Body of pancreas (tissue), 4 donors: Measurements from ENCODE around the gene KIF19. TPM values are rescaled to one million over a fixed set of nuclear protein-coding genes. Genes with fewer than 3 reads are reported as not detected.

Source experiments
- ATAC-seq: fragments of 150-250 bp; one replicate; pipeline ENCODE4 v1.9.1; 2016
- DNase-seq, 4 donors: peaks; one replicate each; pipeline ENCODE4 v3.0.0-alpha.2; 2019
- H3K27ac ChIP-seq, 4 donors: fragments of 200-600 bp; sonication (generic); 1 replicate in 3 of 4; 2 replicates in 1 of 4; pipeline versions ENCODE4 v1.5.1 to v1.6.1; 2016 to 2019; ENCODE audit warnings: mild to moderate bottlenecking in 1 of 4, mixed read lengths in 1 of 4, moderate library complexity in 1 of 4
- H3K27me3 ChIP-seq, 2 donors: fragments of 200-600 bp; sonication (generic); one replicate each; pipeline ENCODE4 v1.6.0; 2016; ENCODE audit warnings: mild to moderate bottlenecking in 1 of 2
- H3K36me3 ChIP-seq, 2 donors: fragments of 200-600 bp; sonication (generic); replicated peaks in 1 of 2; 2 replicates each; pipeline ENCODE4 v1.5.1; 2016; ENCODE audit warnings: low read depth in 2 of 2; ENCODE audit not compliant: insufficient read depth in 1 of 2
- H3K4me1 ChIP-seq: fragments of 200-600 bp; sonication (generic); one replicate; pipeline ENCODE4 v1.6.0; 2016
- H3K4me3 ChIP-seq, 2 donors: fragments of 200-600 bp; sonication (generic); 1 replicate in 1 of 2; 2 replicates in 1 of 2; pipeline ENCODE4 v1.5.1; 2016 to 2019
- H3K9me3 ChIP-seq, 3 donors: fragments of 200-600 bp; sonication (generic); 1 replicate in 2 of 3; 2 replicates in 1 of 3; pipeline ENCODE4 v1.5.1; 2016
- POLR2A ChIP-seq, 3 donors: fragments of 450-650 bp; IDR thresholded peaks; one replicate each; pipeline ENCODE4 v1.6.1; 2016; ENCODE audit warnings: antibody characterized with exemption in 3 of 3, mild to moderate bottlenecking in 2 of 3
- WGBS, 2 donors: methylation state at CpG; one replicate each; pipeline ENCODE4 v1.1.5; 2017; 5-methylcytosine and 5-hydroxymethylcytosine counted together
- intact Hi-C: fragments of 100-400 bp; cut with DNase I; formaldehyde crosslinking; loops from one replicate; pipeline ENCODE4 v1.15.1; 2023
- total RNA-seq, 2 donors: library from RNA; depleted of rRNA; stranded (reverse); fragments of >200 nt; gene quantifications; one replicate each; pipeline ENCODE4 v1.1.0, GENCODE V29; 2016
- TF ChIP-seq, protein P1 (sequence below), 7 experiments: fragments of 450-650 bp in 4 of 7; fragments of 200-600 bp in 3 of 7; sonication (generic) in 3 of 7; IDR thresholded peaks; one replicate each; pipeline ENCODE4 v1.5.1; 2016 to 2019; ENCODE audit warnings: antibody characterized with exemption in 7 of 7

KIF19 gene
- total RNA-seq, 2 donors from 2014 or later, result 2.3 to 3.3 TPM

DNA sequence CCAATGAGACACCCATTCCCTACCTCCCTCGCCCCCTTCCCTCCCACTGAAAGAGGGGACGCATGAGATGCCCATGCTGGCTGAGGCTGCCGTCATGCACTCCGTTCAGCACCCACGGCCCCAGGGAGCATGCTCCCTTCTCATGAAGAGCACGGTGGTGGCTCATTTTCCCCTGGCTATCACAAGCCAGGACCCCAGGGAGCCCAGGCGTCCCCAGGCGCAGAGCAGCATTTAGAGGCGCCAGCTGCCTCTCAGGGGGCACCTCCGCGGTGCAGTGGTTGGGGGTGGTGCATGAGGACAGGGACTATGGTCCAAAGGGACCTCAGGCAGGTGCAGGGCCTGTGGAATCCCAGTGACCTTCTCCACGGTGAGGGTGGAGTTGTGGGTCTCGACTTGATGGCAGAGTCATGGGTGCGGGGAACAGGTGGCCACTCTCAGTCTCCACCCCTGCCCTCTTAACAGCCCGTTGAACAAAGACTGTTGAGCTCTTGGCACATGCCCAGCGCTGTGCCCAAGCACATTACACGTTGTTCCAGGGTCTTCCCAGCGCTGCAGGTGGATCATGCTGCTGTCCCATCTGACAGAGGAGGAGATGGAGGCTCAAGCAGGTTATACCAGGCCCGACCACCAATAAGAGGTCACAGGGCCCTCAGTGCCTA is 13.6 kb downstream of the KIF19 start:
- no peaks in the 10 kb centered on the region for H3K27me3 ChIP-seq
- H3K36me3 ChIP-seq, result no peaks in the 10 kb centered on the region
- WGBS, 2 donors, result 62 to 79% methylated on average over 9 to 19 of the region's 19 CpGs

DNA sequence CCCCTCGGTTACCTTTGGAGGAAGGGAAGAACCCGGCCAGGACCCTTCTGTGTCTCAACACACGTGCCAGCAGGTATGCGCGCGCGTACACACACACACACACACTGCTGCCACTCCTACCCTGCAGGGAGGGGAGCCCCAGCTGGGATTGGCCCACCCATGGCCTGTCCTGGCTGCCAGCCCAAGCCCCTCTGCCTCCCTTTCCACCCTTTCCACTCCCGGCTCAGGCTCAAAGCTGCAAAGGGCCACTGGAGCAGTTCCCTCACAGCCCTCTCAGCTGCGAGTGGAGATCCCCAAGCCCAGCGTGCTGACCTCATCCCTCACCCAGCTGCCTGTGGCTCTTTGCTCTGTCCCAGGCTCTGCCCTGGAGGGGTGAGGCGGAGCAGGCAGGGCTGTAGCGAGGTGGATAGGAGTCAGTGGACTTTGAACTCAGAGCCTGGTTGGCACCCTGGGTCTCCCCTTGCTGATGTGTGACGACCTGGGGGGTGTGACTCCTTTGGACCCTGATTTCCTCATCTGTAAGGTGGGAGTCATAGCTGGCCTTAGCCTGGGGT is 14.5 kb downstream of the KIF19 start:
- intact Hi-C loops, result no loop called here
- no peak for DNase-seq
- Histone ChIP-seq H3K36me3 (no peaks in the 10 kb centered on the region), H3K27me3 (no peaks in the 10 kb centered on the region), H3K9me3 (no peaks in the 10 kb centered on the region), H3K4me1 (no peaks in the 10 kb centered on the region), H3K27ac (no peak overlapping the region), H3K4me3 (no peak overlapping the region)
- ATAC-seq, result no peak
- WGBS, 2 donors, result 33 to 55% methylated on average over 1 to 13 of the region's 13 CpGs
- TF ChIP-seq, protein P1, sequence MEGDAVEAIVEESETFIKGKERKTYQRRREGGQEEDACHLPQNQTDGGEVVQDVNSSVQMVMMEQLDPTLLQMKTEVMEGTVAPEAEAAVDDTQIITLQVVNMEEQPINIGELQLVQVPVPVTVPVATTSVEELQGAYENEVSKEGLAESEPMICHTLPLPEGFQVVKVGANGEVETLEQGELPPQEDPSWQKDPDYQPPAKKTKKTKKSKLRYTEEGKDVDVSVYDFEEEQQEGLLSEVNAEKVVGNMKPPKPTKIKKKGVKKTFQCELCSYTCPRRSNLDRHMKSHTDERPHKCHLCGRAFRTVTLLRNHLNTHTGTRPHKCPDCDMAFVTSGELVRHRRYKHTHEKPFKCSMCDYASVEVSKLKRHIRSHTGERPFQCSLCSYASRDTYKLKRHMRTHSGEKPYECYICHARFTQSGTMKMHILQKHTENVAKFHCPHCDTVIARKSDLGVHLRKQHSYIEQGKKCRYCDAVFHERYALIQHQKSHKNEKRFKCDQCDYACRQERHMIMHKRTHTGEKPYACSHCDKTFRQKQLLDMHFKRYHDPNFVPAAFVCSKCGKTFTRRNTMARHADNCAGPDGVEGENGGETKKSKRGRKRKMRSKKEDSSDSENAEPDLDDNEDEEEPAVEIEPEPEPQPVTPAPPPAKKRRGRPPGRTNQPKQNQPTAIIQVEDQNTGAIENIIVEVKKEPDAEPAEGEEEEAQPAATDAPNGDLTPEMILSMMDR (IDR thresholded peaks at IDR 0.05), result no peak
- no peak for TF ChIP-seq POLR2A (IDR thresholded peaks at IDR 0.05)

More for the DNA sequence above, 13.6 kb downstream of the KIF19 start:
- Histone ChIP-seq H3K4me3 (no peak overlapping the region), H3K27ac (no peak overlapping the region), H3K9me3 (no peaks in the 10 kb centered on the region), H3K4me1 (no peaks in the 10 kb centered on the region)
- DNase-seq (no peak), ATAC-seq (no peak)
- TF ChIP-seq POLR2A (IDR thresholded peaks at IDR 0.05), result no peak
- TF ChIP-seq, protein P1 (IDR thresholded peaks at IDR 0.05), result no peak
- intact Hi-C loops, result no loop called here

DNA sequence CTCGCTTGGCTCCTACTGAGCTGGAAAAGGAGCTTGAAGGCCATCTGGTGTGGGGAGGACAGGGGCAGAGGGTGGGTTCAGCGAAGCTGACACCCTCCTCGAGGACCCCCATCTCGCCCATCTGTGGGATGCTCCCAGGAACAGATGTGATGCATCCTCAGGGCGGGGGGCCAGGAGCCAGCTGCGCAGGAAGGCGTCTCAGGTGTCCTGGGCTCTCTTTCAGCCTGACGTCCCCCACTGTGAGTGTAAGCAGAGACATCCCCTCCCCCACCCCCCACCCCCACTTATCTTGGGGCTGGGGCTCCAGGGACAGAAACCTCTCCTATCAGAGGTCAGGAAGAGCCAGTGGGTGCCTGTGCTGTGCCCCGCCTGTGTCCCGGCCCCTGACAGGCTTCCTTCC is 16.2 kb downstream of the KIF19 start:
- Histone ChIP-seq H3K4me3 (no peak overlapping the region), H3K27ac (no peak overlapping the region), H3K36me3 (no peaks in the 10 kb centered on the region), H3K27me3 (no peaks in the 10 kb centered on the region), H3K4me1 (no peaks in the 10 kb centered on the region), H3K9me3 (no peaks in the 10 kb centered on the region)
- TF ChIP-seq, protein P1 (IDR thresholded peaks at IDR 0.05), result no peak
- no peak for TF ChIP-seq POLR2A (IDR thresholded peaks at IDR 0.05)
- 50 to 61% methylated on average over 4 to 10 of the region's 10 CpGs for WGBS, 2 donors
- intact Hi-C loops, result no loop called here
- no peak for ATAC-seq
- no peak for DNase-seq

DNA sequence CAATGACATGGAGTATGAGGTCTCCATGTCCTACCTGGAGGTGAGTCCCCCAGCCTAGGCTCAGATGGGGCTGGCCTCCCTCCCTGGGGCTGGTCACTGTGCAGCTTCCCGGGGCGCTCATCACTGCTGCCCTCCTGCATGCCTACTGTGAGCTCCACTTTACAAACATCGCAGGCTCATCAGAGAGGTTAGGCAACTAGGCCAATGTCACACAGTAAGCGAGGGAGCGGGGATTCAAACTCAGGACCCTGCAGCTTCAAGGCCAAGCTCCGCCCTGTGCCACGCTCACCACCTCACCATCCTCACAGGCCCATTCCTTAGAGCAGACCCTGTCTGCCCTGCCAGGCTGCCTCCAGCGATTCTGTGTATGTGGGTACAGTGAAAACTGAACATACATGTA is 17.1 kb downstream of the KIF19 start:
- no peak for TF ChIP-seq POLR2A (IDR thresholded peaks at IDR 0.05)
- TF ChIP-seq, protein P1 (IDR thresholded peaks at IDR 0.05), result no peak
- no peak overlapping the region for H3K4me3 ChIP-seq
- no peak overlapping the region for H3K27ac ChIP-seq
- WGBS, 2 donors, result 82 to 100% methylated on average over 1 to 8 of the region's 8 CpGs
- no peaks in the 10 kb centered on the region for H3K9me3 ChIP-seq
- DNase-seq (no peak), ATAC-seq (no peak)
- no peaks in the 10 kb centered on the region for H3K27me3 ChIP-seq
- H3K36me3 ChIP-seq, result no peaks in the 10 kb centered on the region
- no peaks in the 10 kb centered on the region for H3K4me1 ChIP-seq
- intact Hi-C loops, result no loop called here
